GM23338 (cell line): ENCODE measurements around the gene SLC24A4. TPM values are rescaled to one million over a fixed set of nuclear protein-coding genes. Genes with fewer than 3 reads are reported as not detected.

Source experiments
- ATAC-seq: fragments of 200-7000 bp; cut with Tn5 transposase; 3 replicates; pipeline ENCODE4 v1.9.1; 2020
- DNase-seq: peaks from one replicate; pipeline ENCODE4 v3.0.0-alpha.2; 2015; ENCODE audit warnings: low spot score
- H2AFZ ChIP-seq: fragments of 200-600 bp; sonication (generic); 2 replicates; pipeline ENCODE4 v1.8.0; 2016; ENCODE audit warnings: antibody characterized with exemption, mild to moderate bottlenecking, moderate library complexity
- H3F3A ChIP-seq: fragments of 200-600 bp; sonication (generic); replicated peaks from 2 replicates; pipeline ENCODE4 v1.8.0; 2017; ENCODE audit warnings: antibody characterized with exemption, mixed run types, low read depth
- H3K27ac ChIP-seq: fragments of 200-600 bp; sonication (generic); 2 replicates; pipeline ENCODE4 v1.6.1; 2016; ENCODE audit warnings: low read depth
- H3K27me3 ChIP-seq: fragments of 200-600 bp; sonication (generic); 2 replicates; pipeline ENCODE4 v1.8.0; 2016; ENCODE audit warnings: mild to moderate bottlenecking, mixed run types, moderate library complexity; ENCODE audit not compliant: insufficient read depth
- H3K36me3 ChIP-seq: fragments of 200-600 bp; sonication (generic); 2 replicates; pipeline ENCODE4 v1.8.0; 2016; ENCODE audit warnings: mild to moderate bottlenecking; ENCODE audit not compliant: insufficient read depth
- H3K4me1 ChIP-seq: fragments of 200-600 bp; sonication (generic); 2 replicates; pipeline ENCODE4 v1.8.0; 2016; ENCODE audit warnings: mild to moderate bottlenecking, moderate library complexity; ENCODE audit not compliant: insufficient read depth
- H3K4me2 ChIP-seq: fragments of 200-600 bp; sonication (generic); 2 replicates; pipeline ENCODE4 v1.7.1; 2017; ENCODE audit warnings: mixed run types
- H3K4me3 ChIP-seq: fragments of 200-600 bp; sonication (generic); 2 replicates; pipeline ENCODE4 v1.6.1; 2016; ENCODE audit warnings: mixed run types
- H3K79me2 ChIP-seq: fragments of 200-600 bp; sonication (generic); replicated peaks from 2 replicates; pipeline ENCODE4 v1.8.0; 2017; ENCODE audit warnings: mild to moderate bottlenecking; ENCODE audit not compliant: insufficient read depth
- H3K9me2 ChIP-seq: fragments of 200-600 bp; sonication (generic); 2 replicates; pipeline ENCODE4 v1.8.0; 2017; ENCODE audit not compliant: insufficient read depth
- H4K20me1 ChIP-seq: fragments of 200-600 bp; sonication (generic); replicated peaks from 2 replicates; pipeline ENCODE4 v1.8.0; 2017; ENCODE audit warnings: mild to moderate bottlenecking; ENCODE audit not compliant: insufficient read depth
- H3K27ac Mint-ChIP-seq: 2 replicates; pipeline ENCODE4 v1.8.0; 2020; ENCODE audit warnings: inconsistent platforms, mild to moderate bottlenecking, moderate library complexity, mixed read lengths
- H3K27me3 Mint-ChIP-seq: 3 replicates; pipeline ENCODE4 v1.8.0; 2022; ENCODE audit warnings: low read depth, mild to moderate bottlenecking, moderate library complexity, mixed read lengths, inconsistent platforms; ENCODE audit not compliant: insufficient read depth, poor library complexity
- H3K36me3 Mint-ChIP-seq: 3 replicates; pipeline ENCODE4 v1.8.0; 2021; ENCODE audit warnings: low read depth, mild to moderate bottlenecking, inconsistent platforms, moderate library complexity, mixed read lengths
- H3K4me1 Mint-ChIP-seq: 3 replicates; pipeline ENCODE4 v1.8.0; 2020; ENCODE audit warnings: mild to moderate bottlenecking, inconsistent platforms, mixed read lengths
- H3K4me3 Mint-ChIP-seq: 3 replicates; pipeline ENCODE4 v1.8.0; 2021; ENCODE audit warnings: moderate library complexity, mild to moderate bottlenecking, inconsistent platforms, mixed read lengths
- H3K9me3 Mint-ChIP-seq: 3 replicates; pipeline ENCODE4 v1.8.0; 2020; ENCODE audit warnings: moderate library complexity, mild to moderate bottlenecking, inconsistent platforms, mixed read lengths
- CREB1 ChIP-seq: fragments of 250-450 bp; sonication (Bioruptor Pico); IDR thresholded peaks from 2 replicates; pipeline ENCODE4 v1.5.0; 2020; ENCODE audit warnings: low read depth, mild to moderate bottlenecking, moderate library complexity
- EZH2 ChIP-seq: fragments of 200-600 bp; sonication (generic); IDR thresholded peaks from one replicate; pipeline ENCODE4 v1.8.0; 2017; ENCODE audit warnings: antibody characterized with exemption, mild to moderate bottlenecking, low read depth; ENCODE audit not compliant: unreplicated experiment
- EZH2phosphoT487 ChIP-seq: fragments of 200-600 bp; sonication (generic); IDR thresholded peaks from one replicate; pipeline ENCODE4 v1.8.1; 2018; ENCODE audit warnings: antibody characterized with exemption; ENCODE audit not compliant: unreplicated experiment
- JUNB ChIP-seq: IDR thresholded peaks from one replicate; pipeline ENCODE4 v1.6.1; 2016; ENCODE audit warnings: antibody characterized with exemption; ENCODE audit not compliant: unreplicated experiment
- NANOG ChIP-seq: IDR thresholded peaks from 2 replicates; pipeline ENCODE4 v1.6.1; 2016; ENCODE audit warnings: antibody characterized with exemption, borderline replicate concordance
- POLR2AphosphoS5 ChIP-seq: IDR thresholded peaks from 2 replicates; pipeline ENCODE4 v1.6.1; 2016; ENCODE audit warnings: antibody characterized with exemption, low read depth
- REST ChIP-seq: IDR thresholded peaks from one replicate; pipeline ENCODE4 v1.6.1; 2018; ENCODE audit warnings: antibody characterized with exemption; ENCODE audit not compliant: unreplicated experiment
- STAT1 ChIP-seq: IDR thresholded peaks from one replicate; pipeline ENCODE4 v1.6.1; 2016; ENCODE audit warnings: antibody characterized with exemption; ENCODE audit not compliant: unreplicated experiment
- ZNF114 ChIP-seq: fragments of 250-450 bp; sonication (Bioruptor Pico); IDR thresholded peaks from 2 replicates; pipeline ENCODE4 v1.5.0; 2020; ENCODE audit warnings: mild to moderate bottlenecking, moderate library complexity
- ZNF331 ChIP-seq: fragments of 250-450 bp; sonication (Bioruptor Pico); IDR thresholded peaks from 2 replicates; pipeline ENCODE4 v1.5.0; 2020; ENCODE audit warnings: low read depth, mild to moderate bottlenecking, moderate library complexity
- polyA plus RNA-seq: library from polyadenylated mRNA; unstranded; fragments of >200 nt; fragmentation: Nextera tagmentation; extraction: Ambion mirVana; gene quantifications from 2 replicates; pipeline ENCODE4 v1.2.1, GENCODE V29; 2016
- total RNA-seq: library from RNA; depleted of rRNA; stranded (reverse); fragments of >200 nt; shearing (Covaris generic); gene quantifications from 2 replicates; pipeline ENCODE4 v1.2.3, GENCODE V29; 2014
- TF ChIP-seq, protein P1 (sequence below), 2 experiments: fragments of 200-600 bp in 1 of 2; sonication (generic) in 1 of 2; conservative IDR thresholded peaks; 2 replicates each; pipeline versions ENCODE4 v1.5.1 to v1.6.1; 2016 to 2017; ENCODE audit warnings: antibody characterized with exemption in 2 of 2, low read depth in 2 of 2, mild to moderate bottlenecking in 2 of 2, moderate library complexity in 1 of 2
- TF ChIP-seq, protein P2 (sequence below): IDR thresholded peaks from 2 replicates; pipeline ENCODE4 v1.6.1; 2016; ENCODE audit warnings: antibody characterized with exemption

The SLC24A4 gene
- total and polyA plus RNA-seq, 2 experiments from 2014 or later, result 0.06 to 0.38 TPM

DNA sequence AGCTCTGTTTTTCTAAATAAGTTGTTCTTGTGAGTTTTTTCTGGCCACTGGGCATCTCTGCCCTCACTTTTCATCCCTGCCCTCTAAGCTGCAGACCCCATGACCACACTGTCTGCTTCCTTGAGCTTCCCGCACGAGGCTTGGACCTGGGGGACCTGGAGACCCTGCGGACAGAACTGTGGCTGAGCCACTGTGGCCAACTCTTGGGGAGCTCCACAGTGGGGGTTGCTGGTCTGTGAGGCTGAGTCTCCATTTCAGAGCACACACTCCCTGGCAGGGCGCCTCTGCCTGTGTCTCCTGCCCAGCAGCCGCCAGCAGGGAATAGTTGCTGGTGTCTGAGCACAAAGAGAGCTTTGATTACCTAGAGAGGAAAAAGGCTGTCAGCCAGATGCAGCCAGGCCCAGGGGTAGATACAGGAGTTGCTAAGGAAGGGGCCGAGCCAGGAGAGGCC, 177.6 kb downstream of the SLC24A4 start (continued):
- TF ChIP-seq JUNB (no peak), EZH2 (no peak), ZNF331 (CRISPR knock-in tag) (no peak), EZH2phosphoT487 (no peak), POLR2AphosphoS5 (no peak), REST (no peak), ZNF114 (CRISPR knock-in tag) (no peak), CREB1 (CRISPR knock-in tag) (no peak), STAT1 (no peak), NANOG (no peak)
- TF ChIP-seq, protein P1, sequence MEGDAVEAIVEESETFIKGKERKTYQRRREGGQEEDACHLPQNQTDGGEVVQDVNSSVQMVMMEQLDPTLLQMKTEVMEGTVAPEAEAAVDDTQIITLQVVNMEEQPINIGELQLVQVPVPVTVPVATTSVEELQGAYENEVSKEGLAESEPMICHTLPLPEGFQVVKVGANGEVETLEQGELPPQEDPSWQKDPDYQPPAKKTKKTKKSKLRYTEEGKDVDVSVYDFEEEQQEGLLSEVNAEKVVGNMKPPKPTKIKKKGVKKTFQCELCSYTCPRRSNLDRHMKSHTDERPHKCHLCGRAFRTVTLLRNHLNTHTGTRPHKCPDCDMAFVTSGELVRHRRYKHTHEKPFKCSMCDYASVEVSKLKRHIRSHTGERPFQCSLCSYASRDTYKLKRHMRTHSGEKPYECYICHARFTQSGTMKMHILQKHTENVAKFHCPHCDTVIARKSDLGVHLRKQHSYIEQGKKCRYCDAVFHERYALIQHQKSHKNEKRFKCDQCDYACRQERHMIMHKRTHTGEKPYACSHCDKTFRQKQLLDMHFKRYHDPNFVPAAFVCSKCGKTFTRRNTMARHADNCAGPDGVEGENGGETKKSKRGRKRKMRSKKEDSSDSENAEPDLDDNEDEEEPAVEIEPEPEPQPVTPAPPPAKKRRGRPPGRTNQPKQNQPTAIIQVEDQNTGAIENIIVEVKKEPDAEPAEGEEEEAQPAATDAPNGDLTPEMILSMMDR (conservative IDR thresholded peaks at IDR 0.05; ENCODE audit: low read depth in 2 of 2), result no peak
- TF ChIP-seq, protein P2, sequence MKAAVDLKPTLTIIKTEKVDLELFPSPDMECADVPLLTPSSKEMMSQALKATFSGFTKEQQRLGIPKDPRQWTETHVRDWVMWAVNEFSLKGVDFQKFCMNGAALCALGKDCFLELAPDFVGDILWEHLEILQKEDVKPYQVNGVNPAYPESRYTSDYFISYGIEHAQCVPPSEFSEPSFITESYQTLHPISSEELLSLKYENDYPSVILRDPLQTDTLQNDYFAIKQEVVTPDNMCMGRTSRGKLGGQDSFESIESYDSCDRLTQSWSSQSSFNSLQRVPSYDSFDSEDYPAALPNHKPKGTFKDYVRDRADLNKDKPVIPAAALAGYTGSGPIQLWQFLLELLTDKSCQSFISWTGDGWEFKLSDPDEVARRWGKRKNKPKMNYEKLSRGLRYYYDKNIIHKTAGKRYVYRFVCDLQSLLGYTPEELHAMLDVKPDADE, result no peak

DNA sequence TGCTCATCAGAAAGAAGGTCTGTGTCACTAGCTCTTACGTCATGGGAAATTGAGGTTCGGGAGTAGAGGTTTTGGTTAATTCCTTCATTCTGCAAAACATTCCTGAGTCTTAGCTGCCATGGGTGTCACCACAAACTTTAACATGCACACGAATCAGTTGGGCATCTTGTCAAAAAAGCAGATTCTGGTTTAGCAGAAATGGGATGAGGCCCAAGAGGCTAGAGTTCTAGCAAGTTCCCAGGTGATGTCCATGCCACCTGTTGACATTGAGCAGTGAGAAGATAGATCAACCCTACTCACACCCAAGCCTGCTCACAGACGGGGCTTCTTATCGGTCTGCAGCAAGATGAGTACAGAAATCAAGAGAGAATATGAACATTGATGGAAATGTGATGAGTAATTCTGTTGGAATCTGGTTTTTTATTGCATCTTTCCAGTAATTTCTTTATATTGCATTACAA, 179.0 kb downstream of the SLC24A4 start:
- Histone ChIP-seq H3K79me2 (no peaks in the 10 kb centered on the region), H4K20me1 (no peaks in the 10 kb centered on the region), H3K27me3 (no peaks in the 10 kb centered on the region), H2AFZ (no peak overlapping the region), H3K9me2 (no peaks in the 10 kb centered on the region), H3F3A (no peaks in the 10 kb centered on the region), H3K4me1 (no peaks in the 10 kb centered on the region), H3K36me3 (no peaks in the 10 kb centered on the region), H3K27ac (no peak overlapping the region), H3K4me2 (no peak overlapping the region), H3K4me3 (no peak overlapping the region)
- H3K27me3 Mint-ChIP-seq, result peaks cover 3% of the 10 kb centered on the region
- DNase-seq (no peak), ATAC-seq (no peak)
- no peaks in the 10 kb centered on the region; the same call in 2 of the 3 replicates for H3K9me3 Mint-ChIP-seq
- H3K27ac Mint-ChIP-seq, result no peak overlapping the region
- peaks cover 19% of the 10 kb centered on the region for H3K4me1 Mint-ChIP-seq
- no peak overlapping the region for H3K4me3 Mint-ChIP-seq
- H3K36me3 Mint-ChIP-seq, result no peaks in the 10 kb centered on the region
- TF ChIP-seq EZH2, result no peak
- no peak for TF ChIP-seq NANOG
- TF ChIP-seq POLR2AphosphoS5, result no peak
- TF ChIP-seq STAT1, result no peak
- TF ChIP-seq, protein P2, result no peak
- TF ChIP-seq REST, result no peak
- no peak for TF ChIP-seq ZNF114 (CRISPR knock-in tag)
- TF ChIP-seq EZH2phosphoT487, result no peak
